DMS153 treated with DMSO at 0.1 percent for 48 hours (cell line): ENCODE measurements around the gene AIDA.

Source experiments
- DNase-seq: peaks from one replicate; lab custom pipeline; 2025; ENCODE audit not compliant: unreplicated experiment; lab: John Stamatoyannopoulos, UW

AIDA gene

GRCh38 chr1:222652676-222653075, 59.6 kb downstream of the AIDA start:
- no peak for DNase-seq

GRCh38 chr1:222644636-222644980, 67.7 kb downstream of the AIDA start:
- no peak for DNase-seq

GRCh38 chr1:222643938-222644635, 68.2 kb downstream of the AIDA start:
- peak; percentile 99 for DNase-seq

- DNase-seq: no peak
These were observed 68.7 kb downstream of the AIDA start for GRCh38 chr1:222643606-222643937.

GRCh38 chr1:222642468-222642867, 69.8 kb downstream of the AIDA start:
- no peak for DNase-seq

- no peak for DNase-seq
These were observed 70.9 kb downstream of the AIDA start for GRCh38 chr1:222641269-222641948.

- peak; percentile 93 for DNase-seq
These were observed 77.9 kb downstream of the AIDA start for GRCh38 chr1:222634180-222635013.

- no peak for DNase-seq
These were observed 79.5 kb downstream of the AIDA start for GRCh38 chr1:222632749-222633148.

GRCh38 chr1:222631611-222632208, 80.6 kb downstream of the AIDA start:
- no peak for DNase-seq

- no peak for DNase-seq
These were observed 82.3 kb downstream of the AIDA start for GRCh38 chr1:222629921-222630535.

GRCh38 chr1:222627232-222627631, 85.1 kb downstream of the AIDA start:
- no peak for DNase-seq

GRCh38 chr1:222624214-222624613, 88.1 kb downstream of the AIDA start:
- DNase-seq: no peak

GRCh38 chr1:222623458-222623857, 88.8 kb downstream of the AIDA start:
- no peak for DNase-seq

- no peak for DNase-seq
These were observed 89.5 kb downstream of the AIDA start for GRCh38 chr1:222622765-222623164.

- no peak for DNase-seq
These were observed 91.7 kb downstream of the AIDA start for GRCh38 chr1:222620566-222620965.

GRCh38 chr1:222618880-222619596, 93.3 kb downstream of the AIDA start:
- no peak for DNase-seq
